GM06990 (cell line): ENCODE results near the gene SV2C.
"Not testable (repeated sequence)": the region's sequence is repeated elsewhere in the genome, so short reads cannot be mapped to it uniquely, and the experiment has no call there.

Source experiments
- DNase-seq: peaks from one replicate; pipeline ENCODE4 v3.0.0-alpha.2; 2011; ENCODE audit not compliant: insufficient read length; ENCODE audit errors: extremely low read depth
- H3K27me3 ChIP-seq: replicated peaks from 2 replicates; pipeline ENCODE4 v1.6.0; 2011; ENCODE audit warnings: low read length; ENCODE audit not compliant: control insufficient read depth, insufficient read depth
- H3K36me3 ChIP-seq: 2 replicates; pipeline ENCODE4 v1.5.1; 2011; ENCODE audit warnings: low read length; ENCODE audit not compliant: control insufficient read depth, insufficient read depth
- H3K4me3 ChIP-seq: replicated peaks from 2 replicates; pipeline ENCODE4 v1.5.1; 2011; ENCODE audit warnings: low read depth, mild to moderate bottlenecking, control low read depth, low read length
- CTCF ChIP-seq: IDR thresholded peaks from 2 replicates; pipeline ENCODE4 v1.5.1; 2011; ENCODE audit warnings: low read length, control low read depth, mild to moderate bottlenecking, inconsistent platforms; ENCODE audit not compliant: insufficient read depth, poor library complexity, severe bottlenecking

Gene SV2C

DNA sequence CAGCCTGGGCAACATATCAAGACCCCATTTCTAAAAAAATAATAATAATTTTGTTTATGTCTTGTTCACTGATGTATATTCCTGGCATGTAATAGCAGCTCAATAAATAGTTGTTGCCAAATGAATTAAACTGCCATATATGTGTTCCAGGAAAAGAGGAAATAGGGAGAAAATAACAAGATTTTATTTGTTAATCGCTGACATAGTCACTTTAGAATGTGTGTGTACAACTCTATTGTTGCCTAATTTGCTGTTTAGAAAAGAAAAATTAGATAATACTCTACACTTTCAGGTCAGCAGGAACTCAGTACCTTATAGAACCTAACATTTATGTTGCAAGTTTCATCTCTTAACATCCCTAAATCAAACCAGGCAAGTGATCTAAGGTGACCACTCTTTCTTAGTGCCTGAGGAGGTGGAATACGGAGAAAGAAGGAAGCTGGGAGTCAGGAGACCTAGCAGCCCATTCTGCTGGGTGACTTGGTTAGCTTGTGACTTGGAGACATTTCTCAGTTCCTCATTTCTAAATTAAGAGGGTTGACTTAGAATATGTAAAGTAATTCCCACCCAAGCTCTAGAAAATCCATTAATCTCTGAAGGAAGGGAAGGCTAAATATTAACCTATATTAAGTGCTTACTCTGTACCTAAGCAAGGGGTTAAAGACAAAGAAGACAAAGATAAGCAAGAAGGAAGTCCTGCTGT lies 209.6 kb downstream of the SV2C start:
- DNase-seq: peak; percentile 13
- Histone ChIP-seq H3K27me3 (no peaks in the 10 kb centered on the region), H3K36me3 (no peaks in the 10 kb centered on the region), H3K4me3 (no peak overlapping the region)
- TF ChIP-seq CTCF: no peak

GRCh38 chr5:76294573-76294972 lies 211.4 kb downstream of the SV2C start:
- H3K36me3 ChIP-seq: no peaks in the 10 kb centered on the region
- TF ChIP-seq CTCF: no peak
- DNase-seq: no peak
- no peak overlapping the region for H3K4me3 ChIP-seq
- H3K27me3 ChIP-seq: no peaks in the 10 kb centered on the region

DNA sequence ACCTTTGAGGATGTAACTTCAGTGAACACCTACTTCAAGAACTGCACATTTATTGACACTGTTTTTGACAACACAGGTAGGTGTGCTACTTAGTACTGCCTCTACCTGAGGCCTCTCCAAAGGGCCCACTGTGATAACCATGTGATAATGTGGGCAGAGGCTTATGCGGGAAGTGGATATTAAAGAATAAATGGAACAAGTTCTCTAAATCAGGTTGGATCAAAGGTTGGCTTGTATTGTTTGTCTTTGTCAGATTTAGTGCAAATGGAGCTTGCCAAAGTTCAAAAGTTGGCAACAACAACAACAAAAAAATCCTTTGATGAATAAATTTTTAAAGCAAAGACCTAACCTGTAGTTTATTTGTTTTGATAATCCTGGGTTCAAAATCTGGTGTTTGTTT lies 215.7 kb downstream of the SV2C start:
- Histone ChIP-seq H3K4me3 (no peak overlapping the region), H3K27me3 (no peaks in the 10 kb centered on the region), H3K36me3 (no peaks in the 10 kb centered on the region)
- TF ChIP-seq CTCF: no peak
- no peak for DNase-seq

- Histone ChIP-seq H3K4me3 (no peak overlapping the region), H3K27me3 (no peaks in the 10 kb centered on the region), H3K36me3 (no peaks in the 10 kb centered on the region)
- TF ChIP-seq CTCF: no peak
- DNase-seq: peak; percentile 13
Measured at GRCh38 chr5:76299592-76299991, 216.4 kb downstream of the SV2C start.

GRCh38 chr5:76301932-76302331 lies 218.7 kb downstream of the SV2C start:
- H3K27me3 ChIP-seq, DNase-seq, H3K4me3 ChIP-seq, H3K36me3 ChIP-seq: not testable (repeated sequence)

GRCh38 chr5:76302661-76303060 lies 219.5 kb downstream of the SV2C start:
- not testable (repeated sequence) for DNase-seq, H3K27me3 ChIP-seq, H3K4me3 ChIP-seq, H3K36me3 ChIP-seq

DNA sequence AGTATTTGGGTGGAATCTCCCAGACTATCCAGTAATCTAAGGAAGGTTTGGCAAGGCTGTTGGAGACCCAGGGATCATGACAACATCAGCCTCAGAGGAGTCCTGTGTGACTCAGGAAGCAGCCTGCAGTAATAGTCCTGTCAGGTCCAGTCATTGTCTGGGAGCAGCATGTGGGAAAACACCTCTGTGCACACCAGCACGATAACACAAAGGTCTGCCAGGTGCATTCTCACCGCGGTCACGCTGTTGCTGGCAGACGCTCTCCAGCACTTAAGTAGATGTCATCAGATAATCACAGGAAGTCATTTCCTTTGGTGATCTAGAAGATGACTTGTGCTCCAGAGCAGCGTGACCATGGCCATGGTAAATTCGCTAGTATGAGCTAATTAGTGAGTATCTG lies 220.7 kb downstream of the SV2C start:
- H3K4me3 ChIP-seq: no peak overlapping the region
- DNase-seq: peak; percentile 63
- no peaks in the 10 kb centered on the region for H3K36me3 ChIP-seq
- no peaks in the 10 kb centered on the region for H3K27me3 ChIP-seq
- TF ChIP-seq CTCF: no peak
